Limb (tissue), 2 donors: ENCODE results near the gene MYL6.
"Not testable (repeated sequence)": the region's sequence is repeated elsewhere in the genome, so short reads cannot be mapped to it uniquely, and the experiment has no call there.

Source experiments
- DNase-seq, 2 donors: peaks; one replicate each; pipeline ENCODE4 v3.0.0-alpha.2; 2016; ENCODE audit errors: extremely low spot score in 2 of 2

MYL6 gene

DNA sequence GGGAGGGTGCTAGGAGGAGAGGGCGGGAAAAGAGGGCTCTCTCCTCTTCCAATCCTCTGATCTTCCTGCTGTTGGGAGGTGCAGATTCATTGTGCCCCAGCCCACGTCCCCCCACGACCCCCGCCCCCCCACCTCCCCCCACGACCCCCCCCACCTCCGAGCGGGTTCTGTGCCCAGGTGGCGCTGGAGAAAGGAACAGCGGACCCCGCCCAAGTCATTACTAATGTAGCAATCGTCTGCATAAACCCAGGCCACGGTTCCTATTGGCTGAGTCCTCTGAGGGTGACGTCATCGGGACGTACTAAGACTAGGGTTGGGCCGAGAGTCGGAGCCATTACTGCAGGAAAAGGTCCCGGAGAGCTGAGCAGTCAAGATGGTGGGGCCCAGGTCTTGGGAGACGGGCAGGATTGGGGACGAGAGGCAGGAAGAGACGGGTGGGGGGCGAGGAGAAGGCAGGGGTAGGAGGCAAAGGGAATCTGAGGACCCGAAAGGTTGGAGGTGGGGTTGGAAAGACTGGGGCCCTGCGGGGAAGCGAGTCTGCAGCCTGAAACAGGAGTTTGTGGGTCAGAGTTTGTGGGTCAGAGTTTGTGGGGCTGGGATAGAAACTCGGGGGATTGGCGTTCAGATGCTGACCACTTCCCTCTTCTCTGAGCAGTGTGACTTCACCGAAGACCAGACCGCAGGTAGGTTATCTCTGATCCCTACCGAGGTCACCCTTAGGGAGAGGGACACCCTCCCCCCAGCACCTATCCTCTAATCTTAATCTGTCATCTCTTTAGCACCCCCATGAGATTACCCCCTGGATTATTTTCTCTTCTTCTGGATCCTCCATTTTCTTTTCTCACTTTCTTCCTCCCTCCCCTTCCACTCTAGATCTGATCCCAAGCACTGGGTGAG, at the start of gene MYL6:
MYL6 (plus strand) TSS at position 331 of the 897 bp plus-strand sequence; CDS start at position 374, 43 bp downstream.
- DNase-seq, result peak; percentile 93 to 98

DNA sequence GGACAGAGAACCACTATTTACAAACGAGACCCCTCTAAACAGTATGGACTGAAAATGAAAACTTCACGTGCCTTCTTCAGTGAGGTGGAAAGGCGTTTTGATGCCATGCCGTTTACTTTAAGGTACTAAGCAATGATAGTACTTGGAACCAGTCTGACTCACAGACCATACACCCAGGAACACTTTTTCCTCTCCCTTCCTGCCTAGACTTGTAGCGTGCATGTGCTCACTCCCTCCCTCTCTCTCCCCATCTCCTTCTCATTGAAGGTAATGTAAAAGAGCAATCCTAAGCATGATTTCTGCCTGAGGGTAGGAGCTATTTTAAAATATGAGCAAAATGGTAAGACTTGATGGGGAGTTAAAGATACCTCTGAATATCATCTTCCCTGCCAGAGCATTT, 47.6 kb upstream of the MYL6 start:
- DNase-seq, result no peak

DNA sequence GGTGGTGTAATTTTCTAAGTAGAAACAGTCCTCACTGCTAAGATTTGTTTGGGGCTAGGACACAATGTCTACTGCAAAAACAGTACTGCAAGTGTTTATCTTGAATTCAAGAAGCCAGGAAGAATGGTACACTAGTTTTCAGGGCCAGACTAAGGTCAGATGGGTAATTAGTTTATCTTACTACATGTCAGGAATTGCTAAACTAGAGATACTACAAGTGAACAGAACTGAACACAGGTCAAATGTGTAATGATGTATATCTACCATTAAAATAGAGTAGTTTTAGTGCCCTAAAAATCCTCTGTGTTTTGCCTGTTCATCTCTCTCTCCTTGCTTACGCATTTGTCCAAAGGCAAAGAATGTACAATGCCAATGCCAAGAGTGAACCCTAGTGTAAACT, 44.1 kb upstream of the MYL6 start:
- DNase-seq, result no peak

DNA sequence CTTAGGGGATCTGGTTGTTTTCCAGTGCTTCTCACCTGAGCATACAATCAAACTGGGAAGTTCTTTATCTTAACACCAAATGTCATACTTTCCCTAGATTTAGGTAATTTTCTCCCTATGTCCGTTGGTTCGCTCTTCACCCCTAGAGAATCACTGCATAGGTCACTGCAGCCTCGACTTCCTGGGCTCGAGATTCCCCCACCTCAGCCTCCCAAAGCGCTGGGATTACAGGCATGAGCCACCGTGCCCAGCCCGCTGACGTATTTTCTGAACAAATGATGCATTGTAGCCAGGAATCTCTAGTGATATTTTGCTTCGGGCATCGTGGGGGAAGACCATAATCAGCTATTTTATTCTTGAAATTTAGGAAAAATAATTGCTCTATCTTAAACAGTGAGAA, 42.8 kb upstream of the MYL6 start:
- DNase-seq, result peak in 1 of 2 donors; percentile 49

DNA sequence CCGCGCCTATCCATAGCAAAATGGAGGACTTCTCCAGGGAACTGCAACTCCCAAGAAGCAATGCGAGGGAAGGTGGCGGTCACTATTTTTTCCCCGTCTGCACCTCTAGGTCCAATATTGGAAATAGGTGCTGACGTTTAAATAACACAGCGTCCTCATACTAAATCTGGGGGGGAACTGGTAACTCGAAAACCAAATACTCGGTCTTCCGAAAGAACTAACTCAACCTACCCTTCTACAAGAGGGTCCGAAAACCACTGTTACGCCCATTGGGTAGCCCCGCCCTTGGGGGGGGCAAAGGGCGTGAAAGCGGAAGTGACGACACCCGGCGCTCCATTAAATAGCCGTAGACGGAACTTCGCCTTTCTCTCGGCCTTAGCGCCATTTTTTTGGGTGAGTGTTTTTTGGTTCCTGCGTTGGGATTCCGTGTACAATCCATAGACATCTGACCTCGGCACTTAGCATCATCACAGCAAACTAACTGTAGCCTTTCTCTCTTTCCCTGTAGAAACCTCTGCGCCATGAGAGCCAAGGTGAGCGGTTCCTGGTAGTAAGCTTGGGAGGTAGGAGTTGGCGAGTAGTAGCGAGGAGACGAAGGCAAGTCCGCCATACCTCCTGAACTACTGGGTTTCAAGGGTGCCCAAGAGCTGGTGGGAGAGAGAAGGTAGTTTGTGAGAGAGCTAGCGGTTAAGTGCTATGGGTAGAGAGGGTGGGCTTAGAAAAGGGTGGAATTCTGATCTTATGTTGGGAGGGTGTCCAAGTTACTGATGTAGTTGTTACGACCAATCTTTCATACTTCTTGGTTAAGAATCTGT, 41.7 kb upstream of the MYL6 start, which contains the start of gene RPL41:
RPL41 (plus strand) TSS at position 367 of the 815 bp plus-strand sequence.
- peak; percentile 94 to 98 for DNase-seq

DNA sequence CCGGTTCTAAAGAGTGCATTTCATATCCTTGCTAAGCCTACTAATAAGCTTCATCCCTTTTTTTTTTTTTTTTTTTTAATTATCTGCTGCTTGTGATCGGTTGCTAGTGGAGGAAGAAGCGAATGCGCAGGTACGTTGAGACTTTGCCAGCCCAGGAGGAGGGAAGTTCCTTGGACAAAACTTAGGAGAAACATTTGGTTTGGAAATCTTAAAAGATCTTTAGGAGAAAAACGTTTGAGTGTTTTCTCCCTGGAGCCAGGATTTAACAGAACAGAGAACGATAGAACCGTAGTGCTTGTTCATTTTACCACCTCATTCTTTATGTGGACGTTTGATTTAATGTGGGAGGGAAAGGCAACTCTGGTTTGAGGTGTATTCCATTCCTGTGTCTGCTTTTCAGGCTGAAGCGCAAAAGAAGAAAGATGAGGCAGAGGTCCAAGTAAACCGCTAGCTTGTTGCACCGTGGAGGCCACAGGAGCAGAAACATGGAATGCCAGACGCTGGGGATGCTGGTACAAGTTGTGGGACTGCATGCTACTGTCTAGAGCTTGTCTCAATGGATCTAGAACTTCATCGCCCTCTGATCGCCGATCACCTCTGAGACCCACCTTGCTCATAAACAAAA, 41.0 kb upstream of the MYL6 start:
- not testable (repeated sequence) for DNase-seq

DNA sequence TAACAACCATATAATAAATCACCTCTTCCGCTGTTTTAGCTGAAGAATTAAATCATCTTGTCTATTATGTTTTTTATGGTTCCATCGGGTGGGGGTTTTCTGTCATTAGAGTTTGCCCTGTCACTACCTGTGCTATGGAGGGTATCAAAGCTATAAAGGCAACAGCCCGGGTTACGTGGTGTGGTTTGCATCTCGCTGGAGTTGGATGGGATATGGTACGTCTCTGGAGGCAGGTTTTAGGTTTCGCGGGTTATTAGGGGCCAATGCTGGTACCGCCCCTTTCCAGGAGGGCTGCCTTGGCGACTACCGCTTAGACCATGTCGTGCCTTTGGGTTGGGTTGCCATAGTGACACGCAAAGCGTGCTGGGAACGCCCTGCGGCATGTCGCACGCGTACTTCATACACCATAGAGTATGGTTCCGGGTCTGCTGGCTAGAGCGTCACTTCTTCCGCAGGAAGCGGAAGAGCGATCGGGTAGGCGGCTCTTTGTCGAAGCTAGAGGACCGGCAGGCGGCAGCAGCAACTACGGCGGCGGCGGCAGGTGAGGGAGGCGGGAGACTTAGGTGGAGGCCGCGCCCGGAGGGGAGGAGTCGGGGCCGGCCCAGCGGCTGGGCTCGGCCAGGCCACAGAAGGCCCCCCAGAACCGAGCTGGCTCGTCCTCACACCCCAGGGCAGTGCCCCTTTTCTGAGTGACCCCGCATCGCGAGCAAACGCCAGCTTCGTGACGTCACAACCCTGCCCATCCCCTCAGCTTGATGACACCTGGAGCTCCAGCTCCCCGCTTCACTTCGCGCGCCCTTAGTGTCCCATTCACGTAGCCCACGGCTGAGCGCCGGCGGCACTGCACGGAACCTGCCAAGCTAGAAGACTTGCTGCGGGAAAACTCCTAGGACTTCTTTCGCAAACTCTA, 40.1 kb upstream of the MYL6 start, which contains the start of gene ZC3H10:
ZC3H10 (plus strand) TSS at position 489 of the 910 bp plus-strand sequence. CDS start 2,297 bp downstream, outside the sequence.
- peak; percentile 95 to 99 for DNase-seq

DNA sequence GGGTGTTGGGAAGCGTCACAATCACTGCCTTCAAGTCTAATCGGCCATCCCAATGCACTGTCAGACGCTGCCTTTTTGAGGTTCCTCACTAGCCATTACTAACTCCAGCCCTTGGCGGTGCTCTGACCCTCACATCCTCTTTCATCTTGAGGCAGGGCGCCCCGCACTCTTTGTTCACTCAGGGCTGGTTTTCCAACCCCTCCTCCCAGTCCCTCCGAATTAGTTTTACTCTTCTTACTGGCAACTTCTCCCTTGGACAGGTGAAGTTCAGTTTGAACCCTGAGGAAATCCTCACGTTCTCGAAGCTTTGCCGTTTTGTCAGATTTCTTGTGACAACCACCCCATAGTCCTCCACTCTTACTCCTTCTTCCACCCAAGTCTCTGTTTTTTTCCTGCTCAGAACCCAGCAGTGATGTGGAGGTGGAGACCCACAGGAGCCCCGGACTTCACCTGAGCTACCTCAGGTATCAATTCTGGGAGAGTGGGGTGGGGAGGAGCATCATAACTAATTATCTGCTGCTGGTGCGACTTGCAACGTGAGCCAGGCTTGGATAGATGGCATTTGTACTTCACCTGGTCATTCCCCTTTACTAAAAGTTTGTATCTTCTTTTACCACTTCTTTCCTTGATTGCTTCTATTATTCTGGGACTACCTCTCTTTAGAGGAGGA, 39.3 kb upstream of the MYL6 start:
- no peak for DNase-seq

DNA sequence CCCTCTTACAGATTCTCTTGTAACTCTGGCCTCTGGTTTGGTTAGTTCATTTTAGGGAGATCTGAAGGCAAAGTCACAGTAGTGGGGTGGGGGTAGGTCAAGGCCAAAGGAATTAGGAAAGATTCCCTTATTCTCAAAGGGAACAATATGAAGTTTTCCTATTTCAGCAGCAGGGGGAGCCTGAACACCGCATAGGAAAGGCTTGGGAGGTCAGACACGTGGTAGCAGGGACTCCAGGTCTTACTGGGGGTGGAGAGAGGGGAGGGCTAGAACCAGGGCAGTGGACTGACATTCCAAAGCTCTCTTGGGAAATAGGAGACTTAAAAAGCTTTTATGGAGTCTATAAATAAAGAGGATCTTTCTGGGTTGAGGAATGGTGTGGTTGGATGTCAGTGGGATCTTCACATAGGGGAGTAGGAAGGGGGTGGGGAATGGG, 38.8 kb upstream of the MYL6 start:
- DNase-seq, result peak; percentile 70 to 88

DNA sequence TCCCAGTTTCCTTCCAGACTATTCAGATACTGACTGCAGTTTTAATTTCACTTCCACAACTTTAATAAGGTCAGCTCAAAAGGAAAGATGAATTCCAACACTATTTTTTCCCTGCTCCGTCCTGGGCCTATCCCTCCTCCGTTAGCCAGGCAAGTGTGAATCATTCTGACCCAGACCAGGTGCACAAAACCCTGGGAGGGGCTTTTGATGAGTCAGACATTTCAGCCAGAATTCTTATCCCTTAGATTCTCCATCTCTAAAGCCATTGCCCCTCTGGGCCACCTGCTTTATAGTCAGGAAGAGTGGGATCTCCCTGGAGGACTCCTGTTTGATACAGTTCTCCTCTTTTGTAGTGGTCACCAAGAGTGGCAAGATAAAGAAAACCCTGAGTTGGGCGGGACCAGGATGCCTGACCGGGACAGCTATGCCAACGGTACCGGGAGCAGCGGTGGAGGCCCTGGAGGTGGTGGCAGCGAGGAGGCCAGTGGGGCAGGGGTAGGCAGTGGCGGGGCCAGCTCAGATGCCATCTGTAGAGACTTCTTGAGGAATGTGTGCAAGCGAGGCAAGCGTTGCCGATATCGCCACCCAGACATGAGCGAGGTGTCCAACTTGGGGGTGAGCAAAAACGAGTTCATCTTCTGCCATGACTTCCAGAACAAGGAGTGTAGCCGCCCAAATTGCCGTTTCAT, 37.9 kb upstream of the MYL6 start:
- DNase-seq, result no peak

DNA sequence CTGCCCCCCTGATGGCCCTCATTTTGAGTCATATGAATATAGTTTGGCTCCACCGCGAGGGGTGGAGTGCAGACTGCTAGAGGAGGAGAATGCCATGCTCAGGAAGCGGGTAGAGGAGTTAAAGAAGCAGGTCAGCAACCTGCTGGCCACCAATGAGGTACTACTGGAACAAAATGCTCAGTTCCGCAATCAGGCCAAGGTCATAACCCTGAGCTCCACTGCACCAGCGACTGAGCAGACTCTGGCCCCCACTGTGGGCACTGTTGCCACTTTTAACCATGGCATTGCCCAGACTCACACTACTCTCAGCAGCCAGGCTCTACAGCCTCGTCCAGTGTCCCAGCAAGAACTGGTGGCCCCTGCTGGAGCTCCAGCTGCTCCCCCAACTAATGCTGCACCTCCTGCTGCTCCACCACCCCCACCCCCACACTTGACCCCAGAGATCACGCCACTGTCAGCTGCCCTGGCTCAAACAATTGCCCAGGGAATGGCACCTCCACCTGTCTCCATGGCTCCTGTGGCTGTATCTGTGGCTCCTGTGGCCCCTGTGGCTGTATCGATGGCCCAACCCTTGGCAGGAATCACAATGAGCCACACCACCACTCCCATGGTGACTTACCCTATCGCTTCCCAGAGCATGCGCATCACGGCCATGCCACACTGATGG, 36.8 kb upstream of the MYL6 start:
- no peak for DNase-seq

DNA sequence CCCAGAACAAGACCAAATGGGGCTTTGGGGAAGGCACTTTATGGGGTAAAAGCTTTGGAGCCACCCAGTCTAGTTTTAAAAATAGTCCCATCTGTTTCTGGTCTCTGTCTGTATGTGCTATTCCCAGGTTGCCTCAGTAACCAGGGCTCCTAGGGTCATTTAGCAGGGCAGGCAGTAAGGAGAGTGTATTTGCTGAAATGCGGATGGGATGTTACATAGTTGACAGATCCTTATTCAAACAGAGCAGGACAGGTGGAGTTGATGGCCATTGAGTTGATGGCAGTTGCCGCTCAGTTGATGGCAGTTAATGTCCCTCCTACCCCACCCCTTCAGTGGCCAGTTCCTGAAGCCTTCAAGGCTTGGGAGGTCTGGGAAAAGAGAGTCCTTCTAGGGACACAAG, 35.5 kb upstream of the MYL6 start:
- no peak for DNase-seq

DNA sequence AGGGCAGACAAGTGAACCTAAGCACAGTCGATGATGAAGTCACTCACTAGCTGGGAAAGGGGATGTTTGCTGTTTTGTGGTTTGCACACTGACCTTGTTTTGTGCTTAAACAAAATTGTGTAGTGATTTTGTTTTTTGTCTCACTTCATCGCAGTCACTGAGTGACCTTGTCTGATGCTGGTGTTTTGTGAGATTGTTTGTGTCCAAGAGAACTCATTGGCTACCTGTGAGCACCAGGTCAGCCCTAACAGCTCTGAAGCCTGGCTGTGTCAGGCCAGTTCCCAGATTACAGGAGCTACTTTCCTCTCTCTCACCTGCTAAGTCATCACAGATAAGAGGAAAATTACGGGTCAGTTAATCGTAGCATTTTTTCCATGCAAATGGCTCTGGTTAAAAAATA, 34.0 kb upstream of the MYL6 start:
- no peak for DNase-seq

DNA sequence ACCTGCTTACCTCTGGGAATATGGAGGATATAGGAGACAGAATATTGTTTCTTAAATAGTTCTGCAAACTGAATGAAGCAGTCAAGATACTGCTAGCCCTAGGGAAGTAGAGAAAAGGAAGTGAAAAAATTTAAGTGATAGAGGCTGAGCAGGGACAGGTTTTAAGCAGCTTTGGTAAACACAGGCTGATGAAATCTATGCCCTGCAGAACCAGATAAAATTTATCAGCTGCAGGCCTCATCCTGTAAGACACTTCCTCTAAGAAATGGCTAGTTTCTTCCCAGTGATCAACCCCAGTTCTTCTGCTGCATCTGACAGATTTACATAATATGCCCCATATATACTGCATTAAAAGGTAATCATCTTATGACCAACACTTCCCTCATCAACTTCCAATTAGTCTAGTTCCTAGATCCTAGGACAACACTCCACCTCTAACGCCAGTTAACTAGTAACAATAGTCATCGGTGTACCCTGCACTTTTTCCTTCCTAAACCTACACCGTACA, 31.4 kb upstream of the MYL6 start:
- no peak for DNase-seq

DNA sequence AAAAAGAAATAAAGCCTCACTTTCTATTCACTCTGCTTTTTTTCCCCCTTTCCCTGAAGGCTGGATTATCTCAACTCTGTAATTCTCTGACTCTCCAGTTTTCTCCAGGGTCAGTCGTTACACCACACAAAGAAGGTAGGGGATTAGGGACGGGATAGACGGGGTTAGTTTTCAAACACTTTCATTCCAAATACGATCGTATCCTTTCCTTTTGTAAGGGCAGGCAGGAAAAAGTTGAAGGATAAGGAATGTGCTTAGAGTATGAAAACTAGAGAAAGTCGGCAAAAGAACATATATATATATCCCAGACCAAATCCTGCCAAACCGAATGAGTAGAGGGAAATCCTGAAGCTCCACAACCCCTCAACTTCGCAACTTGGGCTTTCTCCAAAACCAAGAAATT, 30.7 kb upstream of the MYL6 start:
- no peak for DNase-seq

DNA sequence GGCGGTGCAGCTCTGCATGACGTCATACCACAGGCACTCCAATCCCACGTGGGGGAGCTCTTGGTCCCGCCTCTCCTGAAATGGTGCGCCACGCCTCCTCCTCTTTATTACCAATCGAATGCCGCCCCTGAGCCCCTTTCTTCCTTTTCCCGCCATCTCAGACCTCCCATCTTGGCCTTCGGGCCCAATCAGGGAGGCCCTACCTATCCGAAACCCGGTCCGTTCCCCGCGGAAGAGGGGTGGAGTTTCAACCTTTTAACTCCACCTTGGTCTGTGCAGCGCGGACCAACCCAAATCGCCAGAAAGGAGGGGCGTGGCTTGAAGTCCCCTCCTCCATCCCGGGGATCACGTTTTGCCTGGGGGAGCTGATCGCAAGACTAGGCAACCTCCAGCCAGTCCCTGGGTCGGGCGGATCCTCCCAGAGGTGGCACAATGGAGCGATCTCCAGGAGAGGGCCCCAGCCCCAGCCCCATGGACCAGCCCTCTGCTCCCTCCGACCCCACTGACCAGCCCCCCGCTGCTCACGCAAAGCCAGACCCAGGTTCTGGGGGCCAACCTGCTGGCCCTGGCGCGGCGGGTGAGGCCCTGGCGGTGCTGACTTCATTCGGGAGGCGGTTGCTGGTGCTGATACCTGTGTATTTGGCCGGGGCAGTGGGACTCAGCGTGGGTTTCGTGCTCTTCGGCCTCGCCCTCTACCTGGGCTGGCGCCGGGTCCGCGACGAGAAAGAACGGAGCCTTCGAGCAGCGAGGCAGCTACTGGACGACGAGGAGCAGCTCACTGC, 30.1 kb upstream of the MYL6 start, which contains the start of gene ESYT1:
ESYT1 (plus strand) TSS at position 380 of the 782 bp plus-strand sequence; CDS start at position 433, 53 bp downstream.
- peak; percentile 96 to 99 for DNase-seq

DNA sequence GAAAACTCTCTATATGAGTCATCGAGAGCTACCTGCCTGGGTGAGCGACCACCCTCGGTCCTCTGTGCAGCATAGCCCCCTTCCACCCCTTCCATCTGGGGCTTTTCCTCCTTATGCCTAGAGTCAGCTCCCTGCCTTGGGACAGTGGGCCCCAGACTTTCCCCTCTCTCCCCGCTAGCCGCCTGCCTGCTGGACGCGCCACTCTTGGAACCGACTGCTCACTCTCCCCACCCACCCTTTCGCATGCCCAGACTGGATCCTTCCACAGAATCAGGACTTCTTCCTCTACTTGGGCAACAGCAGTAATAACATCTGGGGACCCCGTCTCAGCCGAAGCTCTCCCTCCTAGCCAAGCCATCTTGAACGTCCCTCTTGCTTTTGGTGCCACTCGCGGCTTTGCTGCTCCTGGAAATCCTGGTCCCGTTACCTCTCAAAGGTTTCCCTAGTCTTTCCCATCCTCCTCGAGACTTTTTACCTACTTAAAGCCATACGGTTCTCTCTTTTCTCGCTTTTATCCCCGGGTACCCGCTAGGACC, 29.4 kb upstream of the MYL6 start:
- peak in 1 of 2 donors; percentile 64 for DNase-seq
